Keratinocyte (primary cell): ENCODE measurements around the gene HS3ST3B1. TPM values are rescaled to one million over a fixed set of nuclear protein-coding genes. Genes with fewer than 3 reads are reported as not detected.

Experiments used
- DNase-seq: peaks from one replicate; pipeline ENCODE4 v3.0.0-alpha.2; 2011; ENCODE audit warnings: low read depth, missing footprints, low spot score
- FAIRE-seq: peaks from 2 replicates; lab custom pipeline; 2011; peaks lifted over from hg19 to GRCh38; lab: Jason Lieb, UNC
- H2AFZ ChIP-seq: 2 replicates; pipeline ENCODE4 v1.6.0; 2012; ENCODE audit warnings: low read length, control low read depth, inconsistent platforms; ENCODE audit not compliant: control insufficient read depth
- H3K27ac ChIP-seq: 2 replicates; pipeline ENCODE4 v1.5.1; 2011; ENCODE audit warnings: low read length; ENCODE audit not compliant: control insufficient read depth, insufficient read depth
- H3K27me3 ChIP-seq: 3 replicates; pipeline ENCODE4 v1.6.0; 2011; ENCODE audit warnings: low read length; ENCODE audit not compliant: control insufficient read depth, insufficient read depth; ENCODE audit errors: extremely low read depth
- H3K36me3 ChIP-seq, 2 experiments: 2 replicates in 1 of 2; 3 replicates in 1 of 2; pipeline ENCODE4 v1.5.1; 2011; ENCODE audit warnings: low read length in 2 of 2, mild to moderate bottlenecking in 1 of 2; ENCODE audit not compliant: control insufficient read depth in 2 of 2, insufficient read depth in 2 of 2; ENCODE audit errors: extremely low read depth in 1 of 2
- H3K4me1 ChIP-seq: 3 replicates; pipeline ENCODE4 v1.5.1; 2011; ENCODE audit warnings: low read length; ENCODE audit not compliant: control insufficient read depth, insufficient read depth; ENCODE audit errors: extremely low read depth
- H3K4me2 ChIP-seq: 3 replicates; pipeline ENCODE4 v1.6.0; 2011; ENCODE audit warnings: low read depth, low read length; ENCODE audit not compliant: control insufficient read depth, insufficient read depth; ENCODE audit errors: extremely low read depth
- H3K4me3 ChIP-seq, 3 experiments: fragments of 200-600 bp in 1 of 3; sonication (generic) in 1 of 3; 2 replicates in 2 of 3; 3 replicates in 1 of 3; pipeline ENCODE4 v1.5.1; 2011 to 2016; ENCODE audit warnings: low read length in 3 of 3, mild to moderate bottlenecking in 3 of 3, control low read depth in 2 of 3, inconsistent platforms in 1 of 3, low read depth in 1 of 3, mixed read lengths in 1 of 3, mixed run types in 1 of 3, moderate library complexity in 1 of 3; ENCODE audit not compliant: control insufficient read depth in 2 of 3, insufficient read depth in 2 of 3; ENCODE audit errors: extremely low read depth in 1 of 3
- H3K79me2 ChIP-seq: 2 replicates; pipeline ENCODE4 v1.6.0; 2012; ENCODE audit warnings: low read length; ENCODE audit not compliant: control insufficient read depth, insufficient read depth
- H3K9ac ChIP-seq: 3 replicates; pipeline ENCODE4 v1.6.0; 2011; ENCODE audit warnings: low read length; ENCODE audit not compliant: control insufficient read depth, insufficient read depth; ENCODE audit errors: extremely low read depth
- H3K9me1 ChIP-seq: 3 replicates; pipeline ENCODE4 v1.6.0; 2011; ENCODE audit warnings: low read length; ENCODE audit not compliant: control insufficient read depth, insufficient read depth; ENCODE audit errors: extremely low read depth
- H3K9me3 ChIP-seq: 2 replicates; pipeline ENCODE4 v1.5.1; 2012; ENCODE audit warnings: low read depth, low read length; ENCODE audit not compliant: control insufficient read depth
- H4K20me1 ChIP-seq: 3 replicates; pipeline ENCODE4 v1.6.0; 2011; ENCODE audit warnings: low read length; ENCODE audit not compliant: control insufficient read depth, insufficient read depth; ENCODE audit errors: extremely low read depth
- CTCF ChIP-seq, 3 experiments: IDR thresholded peaks in 1 of 3; conservative IDR thresholded peaks in 1 of 3; optimal IDR thresholded peaks in 1 of 3; 2 replicates in 2 of 3; 3 replicates in 1 of 3; pipeline versions ENCODE3 to v1.5.1; 2011; ENCODE audit warnings: low read length in 3 of 3, mild to moderate bottlenecking in 3 of 3, moderate library complexity in 2 of 3, control low read depth in 1 of 3, inconsistent platforms in 1 of 3; ENCODE audit not compliant: insufficient read depth in 2 of 3; ENCODE audit errors: extremely low read depth in 1 of 3
- EZH2 ChIP-seq: IDR thresholded peaks from one replicate; pipeline ENCODE4 v1.6.1; 2012; ENCODE audit warnings: inconsistent platforms, mild to moderate bottlenecking, low read length, moderate library complexity
- dilution Hi-C: fragments of 300-500 bp; cut with MboI; formaldehyde crosslinking; loops from one replicate; pipeline ENCODE4 v1.7.0; 2020; ENCODE audit warnings: low sequenced_read_pairs; ENCODE audit not compliant: extremely low pct_ligation_motif_present
- polyA plus RNA-seq, 5 experiments: library from polyadenylated mRNA; depleted of rRNA in 3 of 5; stranded (reverse) in 3 of 5; stranded (forward) in 1 of 5; unstranded in 1 of 5; fragments of >200 nt; gene quantifications; 1 replicate in 1 of 5; 2 replicates in 3 of 5; 3 replicates in 1 of 5; pipeline versions ENCODE4 v1.2.1 to v1.2.3, GENCODE V29; 2011 to 2012; ENCODE audit warnings: missing spikeins in 2 of 5, low read depth in 1 of 5, low replicate concordance in 1 of 5

The HS3ST3B1 gene
- polyA plus RNA-seq, 1 donor (not counting 4 experiments of a cell fraction or from before 2014, with no cell fraction given): 3.9 TPM

- no peaks in the 10 kb centered on the region for H3K4me1 ChIP-seq
- FAIRE-seq: no peak
- H3K36me3 ChIP-seq: no peaks in the 10 kb centered on the region
- TF ChIP-seq CTCF (optimal IDR thresholded peaks at IDR 0.05 in 1 of 3, IDR thresholded peaks at IDR 0.05 in 1 of 3, conservative IDR thresholded peaks at IDR 0.05 in 1 of 3; ENCODE audit: extremely low read depth in 1 of 3, insufficient read depth in 2 of 3, low read length in 3 of 3): no peak
- no peak for TF ChIP-seq EZH2
- H3K9me3 ChIP-seq: no peaks in the 10 kb centered on the region
- no peak overlapping the region for H2AFZ ChIP-seq
- H3K4me3 ChIP-seq: no peak overlapping the region
- peaks cover 47% of the 10 kb centered on the region for H3K79me2 ChIP-seq
- H3K27ac ChIP-seq: no peak overlapping the region
- H3K9me1 ChIP-seq: no peaks in the 10 kb centered on the region
- no peak overlapping the region for H3K4me2 ChIP-seq
- DNase-seq: no peak
- no peaks in the 10 kb centered on the region for H4K20me1 ChIP-seq
- dilution Hi-C loops: no loop called here
- H3K27me3 ChIP-seq: no peaks in the 10 kb centered on the region
- H3K9ac ChIP-seq: no peak overlapping the region
Measured at GRCh38 chr17:14321476-14321949, 20.6 kb downstream of the HS3ST3B1 start.

DNA sequence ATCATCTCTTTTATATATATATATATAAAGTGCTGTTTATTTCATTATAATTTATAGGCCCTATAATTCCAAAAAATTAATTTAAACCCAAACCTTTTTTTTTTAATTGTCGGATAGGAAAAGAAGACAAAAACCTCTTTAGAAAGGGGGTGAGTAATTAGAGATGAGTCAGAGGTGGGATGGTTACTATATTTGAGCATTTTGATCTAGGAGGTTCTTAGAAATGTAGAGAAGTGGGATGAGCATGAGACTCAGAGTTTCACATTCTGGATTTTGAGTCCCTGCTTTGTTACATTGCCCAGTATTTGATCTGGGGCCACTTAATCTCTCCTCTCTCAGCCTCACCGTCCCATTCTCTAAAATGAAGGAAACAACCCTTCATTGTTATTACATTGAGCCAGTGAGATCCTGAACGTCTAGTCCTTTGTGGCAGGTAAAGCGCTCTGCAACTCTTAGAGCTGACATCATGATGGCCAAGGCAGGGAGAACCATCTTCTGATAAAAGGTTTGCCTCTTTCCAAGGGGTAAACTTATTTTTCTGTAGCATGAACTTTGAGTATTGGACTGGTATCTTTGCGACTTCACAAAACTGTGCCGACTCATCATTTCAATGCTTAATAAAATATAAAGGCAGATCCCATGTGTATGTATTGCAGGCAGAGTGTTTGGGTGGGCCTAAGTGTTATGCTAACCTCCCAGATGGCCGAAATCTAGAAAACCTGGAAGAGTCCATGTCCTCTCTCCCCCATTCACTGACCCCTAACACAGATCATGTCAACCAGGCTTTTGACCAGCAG is 21.3 kb downstream of the HS3ST3B1 start:
- Histone ChIP-seq H2AFZ (no peak overlapping the region), H3K4me1 (no peaks in the 10 kb centered on the region), H3K9me1 (no peaks in the 10 kb centered on the region), H3K4me2 (no peak overlapping the region), H3K9me3 (no peaks in the 10 kb centered on the region), H4K20me1 (no peaks in the 10 kb centered on the region), H3K4me3 (no peak overlapping the region), H3K79me2 (peaks cover 44% of the 10 kb centered on the region), H3K27ac (no peak overlapping the region), H3K36me3 (no peaks in the 10 kb centered on the region), H3K9ac (no peak overlapping the region), H3K27me3 (no peaks in the 10 kb centered on the region)
- dilution Hi-C loops: no loop called here
- TF ChIP-seq EZH2 (no peak), CTCF (optimal IDR thresholded peaks at IDR 0.05 in 1 of 3, IDR thresholded peaks at IDR 0.05 in 1 of 3, conservative IDR thresholded peaks at IDR 0.05 in 1 of 3; ENCODE audit: extremely low read depth in 1 of 3, insufficient read depth in 2 of 3, low read length in 3 of 3) (no peak)
- FAIRE-seq: no peak
- no peak for DNase-seq
